ENCODE data around the gene GIPC3.

GIPC3 gene

DNA sequence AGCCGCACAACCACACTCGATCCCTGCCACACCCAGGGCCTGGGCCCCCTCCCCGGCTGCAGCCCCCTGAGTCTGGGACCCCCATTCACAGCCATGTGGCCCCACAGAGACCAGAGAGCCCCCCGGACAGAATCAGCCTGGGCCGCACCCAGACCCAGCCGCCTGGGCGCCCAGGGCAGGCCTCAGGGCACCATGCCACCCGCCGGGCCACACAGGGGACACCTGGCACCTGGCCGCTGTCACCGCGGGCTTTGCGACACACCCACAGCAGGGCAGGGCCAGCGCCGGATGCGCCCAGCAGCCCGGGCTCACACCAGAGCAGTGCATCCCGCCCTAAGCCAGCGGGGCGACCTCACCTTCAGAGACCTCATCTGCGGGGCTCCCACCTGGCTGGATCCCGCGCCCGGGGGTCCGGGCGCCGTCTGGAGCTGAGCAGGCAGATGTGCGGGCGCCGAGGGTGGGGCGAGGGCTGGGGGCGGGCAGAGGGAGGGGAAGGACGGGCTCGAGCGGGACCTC, 21.0 kb downstream of the GIPC3 start:
- DNase-seq: peak in 3 of 6 experiments; percentile 18 to 45 (median 25)

GRCh38 chr19:3606690-3607289, 21.5 kb downstream of the GIPC3 start, which contains the start of gene TBXA2R:
Gene TBXA2R (minus strand): TSS chr19:3606875. CDS start chr19:3600634, 6,241 bp downstream.
- peak in 5 of 6 experiments; percentile 33 to 49 (median 41) for DNase-seq

DNA sequence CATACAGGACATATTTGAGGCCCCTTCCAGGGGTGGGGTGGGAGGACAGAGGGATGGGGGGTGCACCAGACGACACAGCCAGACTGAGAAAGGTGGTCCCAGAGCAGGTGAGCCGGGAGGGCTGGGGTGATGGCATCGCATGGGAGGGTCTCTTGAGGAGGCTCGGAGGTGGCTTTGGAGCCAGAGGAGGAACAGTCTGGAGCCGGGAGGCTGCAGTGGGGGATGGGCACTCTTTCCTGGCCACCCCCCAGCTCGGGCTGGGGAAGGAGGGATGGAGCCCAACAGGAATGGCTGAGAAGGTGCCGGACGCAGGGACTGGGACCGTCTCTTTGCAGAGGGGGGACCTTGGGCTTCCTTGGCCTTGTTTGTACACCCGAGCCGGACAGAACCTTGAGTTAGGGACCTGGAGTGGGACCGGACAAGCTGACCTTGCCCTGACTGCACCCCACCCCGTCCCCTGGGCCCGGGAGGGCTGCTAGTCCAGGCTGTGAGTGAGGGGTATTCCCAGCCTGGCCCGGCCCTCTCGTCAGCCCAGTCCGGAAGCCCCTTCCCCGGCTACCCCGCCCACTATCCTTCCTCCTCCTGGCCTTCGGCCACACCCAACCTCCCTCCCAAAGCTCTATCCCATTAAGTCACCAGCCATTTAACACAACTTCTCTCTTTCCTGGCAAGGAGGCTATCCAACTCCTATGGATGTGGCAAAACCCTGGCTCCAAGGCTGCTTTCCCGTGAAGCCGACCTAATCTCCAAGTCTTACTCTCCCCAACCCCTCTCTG, 22.2 kb downstream of the GIPC3 start:
- no peak for DNase-seq

- DNase-seq: no peak
These were observed 22.9 kb downstream of the GIPC3 start for GRCh38 chr19:3608079-3608641.

- DNase-seq: no peak
These were observed 23.6 kb downstream of the GIPC3 start for GRCh38 chr19:3608750-3609322.

DNA sequence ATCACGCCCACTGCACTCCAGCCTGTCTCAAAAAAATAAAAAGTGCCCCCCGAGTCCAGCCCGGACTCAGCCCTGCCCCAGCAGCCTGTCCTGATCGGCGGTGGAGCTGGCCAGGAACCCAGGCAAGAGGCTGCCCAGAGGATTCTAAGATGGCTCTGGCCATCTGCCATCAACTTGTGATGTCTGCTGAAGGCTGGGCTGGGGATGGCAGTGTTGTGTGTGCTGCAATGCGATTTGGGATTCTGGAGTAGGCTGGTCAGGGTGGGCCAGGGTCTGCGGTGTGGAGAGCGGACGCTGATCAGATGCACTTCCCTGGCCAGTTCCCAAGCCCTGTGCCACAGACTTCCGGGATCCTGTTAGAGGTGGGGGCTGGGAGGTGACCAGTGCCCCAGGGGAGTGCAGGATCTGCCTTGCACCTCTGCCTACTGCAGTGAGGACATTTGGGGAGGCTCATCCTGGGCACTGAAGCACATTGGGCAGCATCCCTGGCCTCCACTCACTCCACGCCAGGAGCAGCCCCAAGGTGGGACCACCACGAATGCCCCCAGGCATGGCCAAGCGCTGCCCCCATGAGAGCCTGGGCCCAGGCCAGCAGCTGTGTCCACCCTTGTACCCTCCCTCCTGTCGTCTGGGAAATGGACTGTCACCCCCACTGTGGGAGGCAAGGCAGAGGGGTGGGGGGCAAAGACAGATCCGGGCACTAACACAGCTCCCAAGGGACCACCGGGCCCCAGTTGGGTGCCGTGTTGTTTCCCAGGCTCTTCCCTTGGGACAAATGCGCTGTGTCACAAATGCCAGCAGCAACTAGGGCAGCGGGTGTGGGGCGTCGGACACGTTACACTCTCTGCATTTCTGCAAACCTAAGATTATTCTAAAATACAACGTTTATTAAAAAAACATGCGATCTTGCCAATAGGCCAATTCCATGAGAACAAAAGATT, 24.8 kb downstream of the GIPC3 start:
- DNase-seq: no peak

DNA sequence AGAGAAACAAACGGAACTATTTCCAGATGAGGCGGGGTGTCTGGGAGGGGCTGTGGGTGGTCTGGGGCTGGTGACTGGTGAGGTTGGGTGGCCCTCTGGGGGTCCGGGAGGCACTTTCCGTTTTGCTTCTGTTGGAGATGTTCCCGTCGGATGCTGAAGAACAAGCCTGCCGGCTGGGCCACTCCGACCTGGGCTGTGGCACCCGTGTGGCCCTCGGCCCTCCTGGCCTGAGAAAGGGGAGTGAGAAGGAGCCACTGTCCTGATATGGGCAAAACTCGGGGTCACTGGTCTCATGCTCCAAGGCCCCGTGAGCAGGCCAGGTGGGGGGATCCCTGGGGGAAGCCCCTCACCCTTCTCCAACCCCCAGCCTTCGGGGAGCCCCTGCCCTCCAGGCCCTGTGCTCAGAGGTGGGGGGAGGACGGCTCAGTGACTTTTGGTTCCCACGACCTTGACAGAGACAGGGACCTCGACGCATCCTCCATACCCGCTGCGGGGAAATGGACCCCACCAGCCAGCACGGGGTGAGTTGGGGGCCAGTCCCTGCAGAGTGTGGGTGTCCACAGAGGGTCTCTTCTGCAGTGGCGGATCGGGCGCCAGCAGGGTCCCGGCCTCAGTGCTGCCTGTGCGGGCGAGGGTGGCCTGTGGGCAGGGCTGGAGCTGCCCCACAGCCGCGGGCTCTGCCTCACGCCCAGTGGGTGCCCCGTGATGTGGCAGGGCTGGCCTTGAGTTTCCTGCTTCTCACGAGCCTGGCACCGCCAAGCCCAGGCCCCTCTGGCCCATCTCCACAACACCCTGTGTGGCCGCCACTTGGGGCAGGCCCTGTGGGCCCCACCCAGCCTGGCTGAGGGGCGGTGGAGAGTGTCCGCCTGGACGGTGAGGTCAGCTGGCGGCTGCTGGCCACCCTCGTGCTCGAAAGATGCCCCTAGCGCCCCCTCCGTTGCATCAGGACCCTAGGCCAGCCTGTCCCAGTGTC, 25.8 kb downstream of the GIPC3 start:
- no peak for DNase-seq

DNA sequence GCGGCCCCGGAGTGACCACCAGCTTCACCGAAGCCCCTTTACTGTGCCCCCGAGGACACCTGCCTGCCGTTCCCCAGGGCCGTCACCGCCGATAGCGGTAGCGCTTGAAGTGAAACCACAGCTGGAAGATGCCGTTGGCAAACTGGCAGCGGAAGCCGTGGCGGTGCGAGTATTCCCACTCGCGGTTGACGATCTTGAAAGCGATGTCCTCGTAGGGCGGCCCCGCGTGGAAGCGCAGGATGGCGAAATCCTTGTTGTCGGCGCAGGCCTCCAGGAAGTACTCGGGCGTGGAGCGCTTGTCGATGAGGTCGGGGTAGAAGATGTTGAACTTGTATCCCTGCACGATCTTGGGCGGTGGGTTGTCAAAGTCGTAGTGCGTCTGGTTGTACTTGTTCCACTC, 26.6 kb downstream of the GIPC3 start:
- no peak for DNase-seq

DNA sequence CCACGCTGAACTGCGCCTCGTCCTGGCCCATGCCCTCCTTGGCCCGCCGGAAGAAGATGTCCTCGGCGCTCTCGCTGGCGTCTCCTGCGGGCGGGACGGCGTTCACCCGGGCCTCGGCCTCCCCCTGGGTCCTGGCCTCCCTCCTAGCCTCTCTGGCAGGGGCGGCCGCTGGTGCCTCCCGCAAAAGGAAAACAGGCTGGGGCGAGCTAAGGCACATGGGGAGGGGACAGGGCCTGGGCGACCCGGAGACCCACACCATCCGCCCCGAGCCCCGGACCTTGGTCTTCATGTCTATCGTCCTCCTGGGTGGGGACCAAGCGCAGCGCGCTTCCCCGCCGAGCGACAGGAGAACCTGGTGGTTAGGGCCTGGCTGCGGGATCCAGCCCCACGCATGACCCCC, 27.1 kb downstream of the GIPC3 start:
- no peak for DNase-seq

GRCh38 chr19:3612901-3613741, 27.8 kb downstream of the GIPC3 start:
- no peak for DNase-seq

DNA sequence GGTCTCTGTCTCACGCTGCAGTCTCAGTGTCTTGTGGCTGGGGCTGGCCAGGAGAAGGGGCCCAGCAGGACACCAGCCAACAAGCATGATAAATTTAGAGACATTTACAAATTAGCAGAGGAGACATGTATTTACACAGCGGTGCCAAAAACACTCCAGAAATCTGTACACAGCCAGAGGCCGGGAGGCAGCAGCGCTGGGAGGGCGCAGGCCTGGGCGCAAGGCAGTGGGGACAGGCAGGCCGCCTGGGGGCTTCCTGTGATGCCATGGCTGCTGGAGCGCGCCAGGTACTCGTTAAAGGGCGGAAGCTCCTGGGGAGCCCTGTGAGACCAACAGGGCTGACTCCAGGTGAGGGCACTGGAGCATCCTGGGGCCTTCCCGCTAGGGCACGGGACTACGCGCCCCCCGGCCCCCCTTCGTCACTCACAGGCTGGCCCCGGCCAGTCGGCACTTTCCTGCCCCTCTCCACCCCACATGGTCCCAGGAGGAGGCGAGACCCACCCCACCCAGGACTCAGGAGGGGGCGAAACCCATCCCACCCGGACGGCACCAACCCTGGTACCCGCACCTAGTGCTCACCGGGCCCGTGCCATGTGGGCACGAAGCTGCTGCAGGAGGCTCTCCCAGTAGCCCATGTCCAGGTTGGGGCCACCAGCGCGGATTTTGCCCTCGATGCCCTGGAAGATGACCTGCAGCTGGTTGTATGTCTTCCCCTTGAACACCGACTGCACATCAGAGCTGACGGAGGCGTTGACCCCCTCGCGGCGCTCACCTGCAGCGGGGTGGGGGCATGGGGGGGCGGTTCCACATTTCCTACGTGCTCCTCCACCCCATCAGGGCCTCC, 28.8 kb downstream of the GIPC3 start:
- no peak for DNase-seq

DNA sequence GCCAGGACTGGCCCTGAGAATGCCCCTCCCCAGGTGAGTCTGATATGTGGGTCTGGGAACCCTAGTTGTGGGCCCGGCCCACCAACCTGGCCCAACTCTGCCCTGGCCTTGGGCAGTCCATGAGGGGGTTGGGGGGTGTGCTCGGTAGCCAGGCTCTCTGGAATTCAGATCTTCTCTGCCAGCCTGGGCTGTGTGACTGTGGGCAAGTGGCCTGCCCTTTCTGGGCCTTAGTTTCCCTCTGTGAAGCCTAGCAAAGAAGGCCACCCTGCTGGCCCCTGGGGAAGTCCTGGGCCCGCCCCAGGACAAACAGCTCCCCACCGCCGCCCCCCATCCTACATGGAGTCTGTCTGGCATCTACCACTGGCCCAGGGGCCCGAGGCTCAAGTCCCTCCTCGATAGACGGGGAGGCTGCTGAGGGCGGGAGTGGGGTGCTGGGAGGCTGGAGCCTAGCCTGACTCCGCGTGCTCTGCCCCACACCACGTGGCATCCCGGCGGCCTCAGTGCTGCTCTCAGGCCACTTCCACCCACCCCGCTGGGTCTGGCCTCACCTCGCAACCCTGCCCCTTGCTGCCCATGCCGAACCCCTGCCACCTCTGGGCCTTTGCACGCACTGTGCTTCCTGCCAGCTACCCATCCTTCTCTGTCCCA, 29.7 kb downstream of the GIPC3 start:
- no peak for DNase-seq

GRCh38 chr19:3615524-3616135, 30.4 kb downstream of the GIPC3 start:
- DNase-seq: no peak

- peak in 5 of 6 experiments; percentile 8 to 41 (median 39) for DNase-seq
These were observed 32.2 kb downstream of the GIPC3 start for GRCh38 chr19:3617463-3617862.

DNA sequence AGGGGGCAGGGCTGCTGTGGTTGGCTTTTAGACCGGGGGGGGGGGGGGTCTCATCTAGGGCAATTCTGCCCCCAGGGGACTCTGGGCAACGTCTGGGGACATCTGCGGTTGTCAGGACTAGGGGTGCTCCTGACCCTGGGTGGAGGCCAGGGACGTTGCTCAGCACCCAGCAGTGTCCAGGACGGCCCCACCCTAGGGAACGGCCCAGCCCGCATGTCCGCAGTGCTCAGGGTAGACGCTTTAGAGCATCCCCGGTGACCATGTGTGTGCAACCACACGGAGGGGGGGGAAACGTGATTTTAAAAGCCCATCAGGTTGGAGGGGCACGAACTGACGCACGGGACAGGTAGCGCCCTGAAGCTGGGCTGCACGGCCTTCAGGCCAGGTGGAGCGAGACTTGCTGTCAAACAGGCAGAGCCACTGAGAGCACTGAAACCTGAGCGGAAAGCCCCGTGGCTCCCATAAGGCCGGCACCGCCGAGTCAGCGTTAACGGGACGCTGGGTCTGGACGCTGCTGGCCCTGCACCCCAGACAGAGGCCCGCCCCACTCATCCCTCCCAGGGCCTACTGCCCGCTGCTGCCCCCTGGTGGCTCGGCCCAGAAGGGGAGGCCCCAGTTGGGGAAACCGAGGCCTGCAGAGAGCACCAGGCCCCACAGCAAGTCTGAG, 33.0 kb downstream of the GIPC3 start:
- peak in 5 of 6 experiments; percentile 19 to 53 (median 32) for DNase-seq

DNA sequence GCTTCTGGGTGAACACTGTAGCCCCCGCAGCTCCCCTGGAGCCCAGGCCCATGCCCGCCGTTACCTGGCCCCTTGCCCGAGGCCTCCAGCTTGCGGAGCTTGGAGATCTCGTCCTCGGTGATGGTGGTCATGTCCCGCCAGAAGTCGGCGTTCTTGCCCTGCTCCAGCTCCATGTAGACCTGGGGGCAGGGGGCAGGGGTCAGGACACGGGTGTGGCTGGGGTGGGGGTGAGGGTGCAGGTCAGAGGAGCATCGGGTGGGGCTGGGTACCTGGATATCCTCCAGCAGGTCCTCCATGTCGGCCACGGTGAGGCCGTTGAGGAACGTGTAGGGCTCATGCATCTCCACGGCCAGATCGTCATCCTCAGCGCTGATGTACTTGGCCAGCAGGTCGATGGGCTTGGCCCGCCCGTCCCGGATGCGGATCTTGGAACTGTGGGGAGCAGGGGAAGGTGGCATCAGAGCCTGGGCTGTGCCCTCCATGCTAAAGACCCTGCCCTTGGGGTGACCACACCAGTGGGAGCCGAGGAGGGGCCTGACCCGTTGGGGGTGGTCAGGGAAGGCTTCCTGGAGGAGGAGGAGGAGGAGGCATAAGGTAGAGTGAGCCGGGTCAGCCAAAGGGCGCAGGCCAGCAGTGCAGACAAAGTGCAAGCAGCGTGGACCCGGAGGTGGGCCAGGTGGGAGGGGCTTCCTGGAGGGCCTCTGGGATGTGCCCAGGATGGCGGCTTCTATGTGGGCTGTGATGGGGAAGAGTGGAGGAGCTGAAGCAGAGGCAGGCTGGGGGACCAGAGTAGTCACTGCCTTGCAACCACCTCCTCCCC, 33.7 kb downstream of the GIPC3 start:
- no peak for DNase-seq

DNA sequence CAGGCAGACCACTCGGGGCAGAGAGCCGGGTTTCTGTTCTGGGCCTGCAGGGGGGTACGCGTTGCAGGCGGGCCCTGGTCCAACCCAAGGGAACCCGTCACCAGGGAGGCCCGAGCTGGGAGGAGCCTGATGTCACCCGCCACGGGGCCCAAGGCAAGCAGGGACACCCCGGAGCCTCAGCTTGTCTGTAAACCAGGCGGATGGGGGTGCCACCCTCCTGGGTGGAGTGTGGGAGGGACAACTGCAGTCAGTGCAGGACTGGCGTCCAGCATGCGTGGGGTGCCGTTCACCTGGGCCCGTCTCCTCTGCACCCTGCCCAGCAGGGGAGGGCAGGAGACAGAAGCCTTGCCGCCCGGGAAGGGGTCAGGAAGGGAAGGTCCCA, 34.3 kb downstream of the GIPC3 start:
- DNase-seq: no peak

All from stimulated activated naive CD4-positive, alpha-beta T cell (primary cell).